Endothelial cell of hepatic sinusoid (primary cell): ENCODE data around the gene KLHL36.
"Not testable (repeated sequence)": the region's sequence is repeated elsewhere in the genome, so short reads cannot be mapped to it uniquely, and the experiment has no call there.

Experiments
- in situ Hi-C: cut with HindIII; loops from 2 replicates; pipeline ENCODE4 v1.10.0; 2017; ENCODE audit warnings: low sequenced_read_pairs

Gene KLHL36

DNA sequence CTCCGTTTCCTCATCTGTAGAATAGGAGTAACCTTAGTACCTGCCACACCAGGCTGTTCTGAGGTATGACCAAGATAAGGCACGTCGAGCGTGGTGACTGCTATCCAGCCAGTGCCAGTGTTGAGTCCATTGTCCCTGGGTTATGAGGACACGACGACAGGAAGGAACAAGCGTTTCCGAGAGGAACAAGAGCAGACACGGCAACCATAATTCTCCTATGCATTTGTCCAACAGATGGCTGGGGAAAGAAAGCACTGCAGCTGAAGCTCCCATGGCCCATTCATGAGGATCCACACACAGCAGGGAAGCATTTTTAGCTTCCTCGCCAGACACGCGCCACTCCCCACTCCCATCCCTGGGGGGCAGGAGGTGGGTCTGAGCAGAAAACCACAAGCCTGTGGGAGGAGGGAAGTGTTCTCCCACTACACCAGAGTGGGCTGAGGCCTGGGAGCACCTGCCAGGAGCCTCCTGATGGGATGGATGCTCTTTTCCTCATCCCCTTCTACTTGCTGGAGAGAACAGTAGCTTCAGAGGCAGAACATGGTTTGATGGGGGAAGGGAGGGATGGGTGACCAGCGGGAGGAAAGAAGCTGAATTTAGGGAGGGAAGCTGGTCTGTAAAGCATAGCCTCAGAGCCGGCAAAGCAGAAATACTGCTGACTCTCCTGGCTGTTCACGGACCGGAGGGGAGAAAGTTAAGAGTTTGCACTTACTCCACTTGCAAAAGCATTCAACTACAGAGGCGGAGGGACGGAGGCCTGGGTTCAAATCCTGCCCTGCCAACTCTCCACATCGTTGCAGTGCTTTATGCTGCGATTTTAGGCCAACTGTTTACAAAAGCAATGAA, 33.1 kb upstream of the KLHL36 start:
- in situ Hi-C loops, result loop anchor here (5.0 kb wide), 1 partner anchor 78 kb away; no protein-coding TSS in a partner anchor

DNA sequence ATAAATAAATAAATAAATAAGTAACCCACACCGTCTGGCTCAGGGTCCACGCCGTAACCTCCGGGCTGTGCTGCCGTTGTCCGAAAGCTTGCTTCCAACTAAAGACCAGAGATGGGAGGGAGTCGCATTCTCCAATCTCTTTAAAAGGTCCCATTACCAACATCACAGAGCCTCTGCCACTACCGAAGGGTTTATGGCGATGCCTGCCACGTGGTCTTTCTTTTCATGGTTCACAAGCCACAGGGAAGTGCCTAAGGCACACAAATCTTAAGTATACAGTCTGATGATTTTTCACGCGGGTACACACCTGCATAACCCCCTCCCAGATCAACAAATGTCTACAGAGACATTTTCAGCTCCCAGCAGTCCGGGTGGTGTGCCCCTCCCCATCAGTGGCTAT, 31.8 kb upstream of the KLHL36 start:
- in situ Hi-C loops, result loop anchor here (5.0 kb wide), 1 partner anchor 79 kb away; no protein-coding TSS in a partner anchor

DNA sequence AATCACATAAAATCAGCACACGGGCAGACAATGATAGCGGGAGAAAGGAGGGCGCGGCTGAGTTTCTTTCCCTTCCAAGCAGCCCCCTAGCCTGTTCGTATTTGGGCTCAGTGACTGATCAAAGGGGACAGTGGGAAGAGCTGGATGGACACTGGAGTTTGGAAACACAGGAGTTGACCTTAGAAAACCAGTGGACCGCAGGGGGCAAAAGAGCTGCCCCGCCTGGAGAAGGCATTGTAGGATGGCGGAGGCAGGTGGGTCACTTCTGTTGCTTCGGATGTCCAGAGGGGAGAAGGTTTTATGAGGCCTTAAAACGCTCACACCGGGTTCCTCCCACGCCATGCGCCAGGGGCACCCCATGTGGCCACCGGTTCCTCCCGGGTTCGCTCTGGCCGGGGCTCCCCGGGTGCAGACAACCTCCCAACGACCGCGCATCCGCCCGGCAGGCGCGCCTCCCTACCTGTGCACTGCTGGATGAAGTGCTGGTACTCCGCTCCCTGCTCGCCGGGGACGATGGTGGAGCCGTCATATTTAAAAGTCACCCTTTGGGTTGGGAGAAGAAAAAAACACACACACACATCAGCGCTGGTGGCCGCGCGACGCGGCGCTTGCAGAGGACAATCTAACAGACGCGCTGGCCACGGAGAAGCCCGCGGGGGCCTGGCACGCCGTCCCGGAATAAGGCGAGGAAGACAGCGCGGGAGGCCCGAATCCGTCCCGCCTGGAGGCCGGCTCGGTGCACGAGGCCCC, 31.1 kb upstream of the KLHL36 start:
- in situ Hi-C loops, result loop anchor here (5.0 kb wide), 1 partner anchor 80 kb away; no protein-coding TSS in a partner anchor

DNA sequence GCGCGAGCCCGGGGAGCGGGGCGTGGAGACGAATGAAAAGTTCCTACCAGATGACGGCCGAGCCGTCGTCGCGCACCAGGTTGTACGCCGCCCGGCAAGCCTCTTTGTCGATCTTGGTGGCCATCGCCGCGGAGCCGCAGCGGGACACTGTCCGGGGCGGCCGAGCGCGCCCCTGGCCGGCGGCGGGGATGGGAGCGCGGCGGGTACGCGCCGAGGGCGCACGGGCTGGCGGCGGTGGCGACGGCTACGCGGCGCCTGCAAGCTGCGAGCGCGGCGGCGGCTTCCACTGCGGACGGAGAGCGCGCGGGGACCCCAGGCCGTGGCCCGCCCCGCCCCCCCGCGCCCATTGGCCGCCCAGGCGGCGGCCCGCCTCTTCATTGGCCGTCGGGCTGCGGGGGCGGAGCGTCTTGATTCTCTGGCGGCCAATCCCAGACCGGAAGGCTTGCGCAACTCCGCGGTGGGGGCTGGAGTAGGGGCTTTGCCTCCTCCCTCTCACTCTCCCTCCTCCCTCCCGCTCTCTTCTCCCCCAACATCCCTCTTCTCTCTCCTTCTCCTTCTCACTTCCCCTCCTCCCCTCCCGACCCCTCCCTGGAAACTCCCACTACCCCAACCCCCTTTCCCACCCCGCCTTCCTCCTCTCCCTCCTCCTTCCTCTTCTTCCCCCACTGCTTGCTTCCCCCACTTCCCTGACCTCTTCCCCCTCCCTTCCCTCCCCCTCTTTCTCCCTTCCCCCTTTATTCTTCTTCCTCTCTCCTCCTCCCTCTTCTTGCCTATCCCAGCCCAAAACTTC, 30.3 kb upstream of the KLHL36 start, which contains the start of gene COTL1:
COTL1 (minus strand) TSS at position 288 of the 790 bp plus-strand sequence; CDS start at position 124, 164 bp downstream.
- in situ Hi-C loops, result loop anchor here (5.0 kb wide), 1 partner anchor 81 kb away; no protein-coding TSS in a partner anchor

DNA sequence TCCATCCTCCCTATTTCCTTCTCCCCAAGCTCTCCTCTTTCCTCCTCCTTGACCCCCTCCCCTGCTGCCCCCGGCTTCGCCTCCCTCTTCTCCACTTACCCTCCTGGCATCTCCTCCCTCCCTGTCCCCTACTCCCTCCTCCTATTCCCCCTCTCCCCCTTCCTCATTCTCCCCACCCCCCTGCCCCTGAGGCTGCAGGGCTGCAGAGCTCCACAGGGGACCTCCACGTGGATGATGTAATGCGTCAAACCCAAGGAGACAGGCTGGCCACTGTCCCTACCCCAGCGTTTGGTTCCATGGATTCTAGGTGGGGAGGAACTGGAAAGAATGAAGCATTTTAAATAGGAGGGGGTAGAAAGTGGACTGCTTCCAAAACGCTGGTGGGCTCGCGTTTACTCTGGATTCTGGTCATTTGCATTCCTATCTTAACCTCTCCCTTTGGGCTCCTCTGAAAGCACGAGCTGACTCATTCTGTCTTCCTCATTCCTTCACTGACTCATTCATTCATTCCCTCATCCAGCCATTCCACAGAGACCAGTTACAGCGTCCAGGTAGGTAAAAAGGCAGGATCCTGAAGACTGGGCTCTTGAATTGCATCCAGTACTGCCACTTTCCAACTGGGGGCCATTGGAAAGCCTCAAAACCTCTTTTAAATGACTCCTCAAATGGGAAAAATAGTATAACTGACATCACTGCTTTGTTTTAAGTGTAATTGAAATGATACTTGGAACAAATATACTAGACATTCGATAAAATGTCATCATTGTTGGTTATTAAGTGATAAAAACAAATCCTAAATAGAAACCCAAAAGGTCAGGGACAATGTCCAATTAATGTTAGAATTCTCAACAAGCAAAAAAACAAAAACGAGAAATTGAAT, 29.5 kb upstream of the KLHL36 start:
- in situ Hi-C loops, result loop anchor here (5.0 kb wide), 1 partner anchor 82 kb away; no protein-coding TSS in a partner anchor

DNA sequence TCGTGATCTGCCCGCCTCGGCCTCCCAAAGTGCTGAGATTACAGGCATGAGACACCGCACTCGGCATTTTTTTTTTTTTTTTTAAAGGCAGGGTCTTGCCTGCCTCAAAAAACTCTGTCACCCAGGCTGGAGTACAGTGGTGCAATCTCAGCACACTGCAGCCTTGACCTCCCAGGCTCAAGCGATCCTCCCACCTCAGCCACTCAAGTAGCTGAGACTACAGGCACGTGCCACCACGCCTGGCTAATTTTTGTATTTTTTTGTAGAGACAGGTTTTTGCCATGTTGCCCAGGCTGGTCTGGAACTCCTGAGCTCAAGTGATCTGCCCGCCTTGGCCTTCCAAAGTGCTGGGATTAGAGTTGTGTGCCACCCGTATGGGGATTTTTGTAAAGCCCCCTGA, 27.4 kb upstream of the KLHL36 start:
- in situ Hi-C loops, result not testable (repeated sequence)

DNA sequence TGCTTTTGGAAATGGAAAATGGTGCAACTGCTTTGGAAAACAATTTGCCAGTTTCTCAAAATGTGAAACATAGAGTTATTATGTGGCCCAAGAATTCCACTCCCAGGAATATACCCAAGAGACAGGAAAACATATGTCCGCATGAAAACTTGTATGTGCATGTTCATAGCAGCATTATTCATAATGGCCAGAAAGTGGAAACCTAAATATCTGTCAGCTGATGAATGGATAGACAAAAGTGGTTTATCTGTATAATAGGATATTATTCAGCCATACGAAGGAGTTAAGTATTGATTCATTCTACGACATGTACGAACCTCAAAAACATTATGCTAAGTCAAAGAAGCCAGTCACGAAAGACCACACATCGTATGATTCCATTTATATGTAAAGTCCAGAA, 22.8 kb upstream of the KLHL36 start:
- in situ Hi-C loops, result no loop called here

DNA sequence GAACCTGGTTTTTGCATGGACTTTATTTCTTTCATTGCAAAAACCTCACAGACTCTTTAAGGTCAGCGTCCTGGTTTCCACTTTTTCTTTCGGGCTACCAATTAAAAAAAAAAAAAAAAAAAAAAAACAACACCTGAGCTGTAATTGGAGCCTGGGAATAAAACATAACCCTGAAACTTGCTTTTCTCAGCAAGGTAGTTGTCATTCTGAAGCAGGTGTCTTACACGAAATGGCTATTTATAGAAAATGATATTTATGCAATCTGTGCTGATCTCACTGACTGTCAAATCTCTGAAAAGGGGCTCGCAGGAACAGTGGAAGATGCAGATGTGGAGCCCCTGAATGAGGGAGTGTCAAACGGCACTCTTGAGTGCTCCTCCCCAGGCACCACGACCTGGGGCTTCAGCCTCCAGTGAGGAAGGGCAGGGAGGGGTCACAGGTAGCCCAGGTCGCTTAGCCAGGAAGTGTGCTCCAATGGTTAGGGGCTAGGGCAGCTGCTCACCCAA, 20.0 kb upstream of the KLHL36 start:
- in situ Hi-C loops, result no loop called here

DNA sequence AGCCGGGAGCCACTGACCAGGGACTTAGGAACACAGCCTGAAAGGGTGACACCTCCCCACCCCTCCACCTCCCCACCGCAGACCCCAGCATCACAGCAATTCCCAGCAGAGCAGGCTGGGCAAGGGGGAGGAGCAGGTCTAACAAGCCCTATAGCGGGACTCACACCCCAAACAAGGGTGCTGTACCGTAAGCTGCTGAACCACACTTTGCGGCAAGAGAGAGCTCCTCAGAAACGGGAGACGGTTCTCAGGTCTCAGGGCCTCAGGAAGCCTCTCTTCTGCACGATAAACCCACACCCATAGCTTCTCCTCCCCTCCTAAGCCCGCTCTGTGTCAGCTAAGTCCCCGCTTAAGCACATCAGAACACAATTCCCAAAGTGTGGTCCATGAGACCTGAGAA, 18.7 kb upstream of the KLHL36 start:
- in situ Hi-C loops, result no loop called here

DNA sequence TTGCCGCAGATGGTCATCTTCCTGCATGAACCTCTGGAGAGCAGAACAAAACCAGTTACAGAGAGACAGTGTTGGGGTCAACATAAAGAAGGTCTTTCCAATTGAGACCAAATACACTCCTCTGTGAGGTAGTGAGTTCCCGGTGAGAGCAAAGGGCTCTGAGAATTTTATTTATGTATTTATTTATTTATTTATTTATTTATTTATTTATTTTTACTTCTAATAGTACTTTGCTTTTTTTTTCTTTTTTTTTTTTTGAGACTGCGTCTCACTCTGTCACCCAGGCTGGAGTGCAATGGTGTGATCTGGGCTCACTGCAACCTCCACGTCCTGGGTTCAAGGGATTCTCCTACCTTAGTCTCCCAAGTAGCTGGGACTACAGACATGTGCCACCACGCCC, 18.3 kb upstream of the KLHL36 start:
- in situ Hi-C loops, result no loop called here

DNA sequence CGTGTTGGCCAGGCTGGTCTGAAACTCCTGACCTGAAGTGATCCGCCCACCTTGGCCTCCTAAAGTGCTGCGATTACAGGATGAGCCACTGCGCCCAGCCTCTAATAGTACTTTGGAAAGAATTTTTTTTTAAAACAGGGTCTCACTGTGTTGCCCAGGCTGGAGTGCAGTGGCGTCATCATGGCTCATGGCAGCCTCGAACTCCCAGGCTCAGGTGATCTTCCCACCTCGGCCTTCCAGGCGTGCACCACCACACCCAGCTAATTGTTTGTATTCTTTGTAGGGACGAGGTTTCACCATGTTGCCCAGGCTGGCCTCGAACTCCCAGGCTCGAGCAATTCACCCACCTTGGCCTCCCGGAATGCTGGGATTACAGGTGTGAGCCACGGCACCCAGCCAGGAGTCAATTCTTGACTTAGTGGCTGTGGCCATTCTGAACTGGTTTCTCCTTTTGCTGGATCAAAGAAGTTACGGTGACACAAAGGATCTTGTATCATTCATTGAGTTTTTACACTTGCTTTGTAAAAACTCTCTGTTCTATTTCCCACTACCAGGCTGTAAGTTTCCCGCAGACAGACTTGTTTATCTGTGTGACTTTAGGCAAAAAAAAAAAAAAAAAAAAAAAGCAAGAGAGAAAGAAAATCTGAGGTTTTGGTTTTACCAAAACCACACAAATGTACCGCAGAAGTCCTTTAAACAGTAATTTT, 17.7 kb upstream of the KLHL36 start:
- in situ Hi-C loops, result no loop called here

DNA sequence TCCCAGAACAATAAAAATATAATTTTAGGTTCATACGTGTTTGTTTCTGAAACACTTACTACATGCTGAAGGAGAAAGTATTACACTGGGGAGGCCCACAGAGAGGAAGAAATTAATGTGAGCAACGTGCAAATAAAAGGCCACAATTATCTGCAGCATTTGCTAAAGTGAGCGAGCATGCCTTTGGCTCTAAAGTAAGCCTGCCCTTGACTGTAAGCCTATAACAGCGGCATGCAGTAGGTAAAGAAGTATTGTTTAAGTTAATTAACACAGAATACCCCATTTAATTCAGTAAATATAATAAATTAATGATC, 17.2 kb upstream of the KLHL36 start:
- in situ Hi-C loops, result no loop called here

DNA sequence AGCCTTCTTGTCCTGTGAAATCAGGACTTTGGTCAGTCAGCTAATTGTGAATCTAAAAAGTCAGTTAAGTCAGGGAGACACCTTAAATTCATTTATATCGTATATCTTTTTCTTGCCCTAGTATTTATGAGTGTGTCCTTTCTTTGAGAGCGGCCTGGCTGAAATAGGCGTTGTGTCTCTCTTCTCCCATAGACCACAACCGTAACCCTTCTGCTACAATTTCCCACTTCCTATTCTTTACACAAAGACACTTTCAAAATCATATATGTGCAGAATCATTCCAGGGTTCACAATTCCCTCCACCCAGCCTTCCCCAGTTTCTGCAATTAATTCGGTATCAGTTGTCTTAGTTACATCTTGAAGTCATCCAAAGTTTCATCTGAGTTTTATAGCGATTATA, 16.4 kb upstream of the KLHL36 start:
- in situ Hi-C loops, result no loop called here

DNA sequence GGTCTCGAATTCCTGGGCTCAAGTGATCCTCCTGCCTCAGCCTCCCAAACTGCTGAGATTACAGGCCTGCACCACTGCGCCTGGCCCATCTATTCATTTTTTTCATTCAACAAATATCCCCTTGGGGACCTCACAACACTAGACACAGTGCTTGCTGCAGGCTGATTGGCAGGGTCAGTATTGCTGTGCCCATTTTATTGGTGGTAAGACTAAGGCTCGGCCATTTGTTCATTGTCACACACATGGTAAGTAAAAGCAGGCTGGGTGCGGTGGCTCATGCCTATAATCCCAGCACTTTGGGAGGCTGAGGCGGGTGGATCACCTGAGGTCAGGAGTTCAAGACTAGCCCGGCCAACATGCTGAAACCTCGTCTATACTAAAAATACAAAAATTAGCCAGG, 15.4 kb upstream of the KLHL36 start:
- in situ Hi-C loops, result not testable (repeated sequence)

DNA sequence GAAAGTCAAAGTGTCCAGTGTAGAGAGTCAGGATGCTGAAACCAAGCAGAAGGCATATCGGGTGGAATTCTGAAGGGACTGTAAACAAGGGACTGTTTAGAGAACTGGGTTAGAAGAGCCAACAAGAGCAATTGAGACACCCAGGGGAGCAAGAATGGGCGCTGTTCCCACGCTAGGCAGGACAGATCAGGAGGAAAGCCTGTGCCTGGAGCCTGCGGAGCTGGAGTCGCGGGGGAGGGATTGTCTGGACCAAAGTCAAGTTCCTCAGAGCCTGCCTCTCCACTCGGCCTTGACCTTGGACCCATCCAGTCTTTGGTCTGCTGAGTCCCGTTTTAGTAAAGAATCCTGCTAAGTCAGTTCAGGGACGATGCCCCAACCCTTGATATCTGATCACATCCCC, 14.7 kb upstream of the KLHL36 start:
- in situ Hi-C loops, result no loop called here

DNA sequence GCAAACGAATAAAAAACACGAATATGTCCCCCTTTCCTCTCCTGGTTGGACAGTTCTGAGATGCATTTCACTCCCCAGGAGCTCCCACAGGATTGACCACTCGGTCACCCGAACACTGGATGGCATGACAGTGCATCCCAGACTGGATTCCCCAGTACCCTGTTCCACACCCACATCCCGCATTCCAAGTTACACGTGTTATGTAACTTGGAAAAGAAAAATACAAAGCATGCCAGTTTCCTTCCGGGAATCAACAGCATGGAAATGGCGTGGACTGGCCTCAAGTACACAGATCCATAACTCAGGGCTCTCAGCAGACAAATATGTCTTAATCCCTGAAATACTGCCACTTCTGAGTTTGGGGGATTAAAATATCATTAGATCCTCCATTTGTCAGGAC, 12.6 kb upstream of the KLHL36 start:
- in situ Hi-C loops, result no loop called here

DNA sequence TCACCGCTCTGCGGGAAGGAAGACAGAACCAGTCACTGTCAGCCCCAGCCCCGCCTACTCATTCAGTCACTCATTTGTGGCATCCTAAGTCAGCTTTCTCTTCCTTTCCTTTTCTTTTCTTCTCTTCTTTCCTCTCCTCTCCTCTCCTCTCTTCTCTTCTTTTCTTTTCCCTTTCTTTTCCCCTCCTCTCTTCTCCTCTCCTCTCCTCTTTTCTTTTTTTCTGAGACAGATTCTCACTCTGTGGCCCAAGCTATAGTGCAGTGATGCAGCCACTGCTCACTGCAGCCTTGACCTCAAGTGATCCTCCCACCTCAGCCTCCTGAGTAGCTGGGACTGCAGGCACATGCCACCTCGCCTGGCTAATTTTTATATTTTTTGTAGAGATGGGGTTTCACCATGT, 10.6 kb upstream of the KLHL36 start:
- in situ Hi-C loops, result no loop called here

DNA sequence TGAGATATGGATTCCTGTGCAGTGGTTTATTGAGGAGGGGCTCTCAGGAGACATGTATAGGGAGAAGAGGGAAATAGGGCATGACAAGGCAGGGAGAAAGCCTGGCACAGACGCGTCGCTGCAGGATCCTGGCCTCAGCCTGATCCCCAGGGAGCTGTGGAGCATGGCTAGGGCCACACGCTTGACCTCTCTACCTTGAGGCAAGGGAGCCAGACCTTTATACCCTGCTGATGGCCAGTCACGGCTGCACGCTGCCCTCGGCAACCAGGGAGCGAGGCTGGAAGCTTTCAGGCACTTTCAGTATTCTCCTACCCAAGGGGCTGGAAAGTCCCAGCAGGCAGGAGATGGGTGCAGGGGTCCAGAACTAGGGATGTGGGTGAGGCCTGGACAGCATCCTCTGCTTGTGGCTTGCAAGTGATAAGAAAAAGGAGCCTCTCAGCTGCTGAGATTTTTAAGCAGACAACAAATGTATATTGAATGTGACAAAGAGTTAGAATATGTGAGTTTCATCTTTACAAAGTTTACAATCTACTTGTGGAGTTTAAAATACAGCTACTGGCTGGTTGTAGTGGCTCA, 10.0 kb upstream of the KLHL36 start:
- in situ Hi-C loops, result no loop called here

DNA sequence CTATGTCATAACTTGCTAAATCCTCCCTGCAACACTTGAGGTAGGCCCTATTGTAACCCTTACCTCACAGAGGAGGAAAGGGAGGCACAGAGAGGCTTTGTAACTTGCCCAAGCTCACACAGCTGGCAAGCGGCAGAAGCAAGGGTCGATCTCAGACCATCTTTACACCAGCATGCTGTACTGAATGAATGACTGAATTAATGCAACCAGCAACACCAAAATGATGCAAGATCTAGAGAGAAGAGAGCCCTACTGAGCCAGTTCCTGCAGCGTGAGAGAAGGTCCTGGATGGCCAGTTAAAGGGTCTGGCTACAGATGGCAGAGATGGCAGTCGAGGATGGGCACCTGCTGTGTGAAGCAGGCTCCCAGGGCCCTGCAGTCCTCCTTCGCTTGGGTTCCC, 8.2 kb upstream of the KLHL36 start:
- in situ Hi-C loops, result no loop called here
